SK-N-SH (cell line): ENCODE results near the gene MCC. TPM values are rescaled to one million over a fixed set of nuclear protein-coding genes. Genes with fewer than 3 reads are reported as not detected.

Experiments used
- CTCF ChIA-PET: fragments of 300-600, 350-600 bp; formaldehyde crosslinking; extraction: SDS; loops from one replicate; lab custom pipeline; 2021; lab: Yijun Ruan, JAX
- POLR2A ChIA-PET: fragments of 350-600 bp; sonication (Branson Sonifier 250); formaldehyde crosslinking; extraction: SDS; loops from one replicate; lab custom pipeline; 2020; ENCODE audit warnings: antibody characterized with exemption, inconsistent platforms; lab: Yijun Ruan, JAX
- DNase-seq: peaks from one replicate; pipeline ENCODE4 v3.0.0; 2012
- H2AFZ ChIP-seq: fragments of 200-600 bp; sonication (generic); 2 replicates; pipeline ENCODE4 v1.8.1; 2016; ENCODE audit warnings: antibody characterized with exemption, mild to moderate bottlenecking, low read depth
- H3F3A ChIP-seq: fragments of 200-600 bp; sonication (generic); replicated peaks from 2 replicates; pipeline ENCODE3; 2016; ENCODE audit warnings: antibody characterized with exemption, mild to moderate bottlenecking; ENCODE audit not compliant: insufficient read depth
- H3K27ac ChIP-seq, 2 experiments: fragments of 200-500 bp in 1 of 2; fragments of 200-600 bp in 1 of 2; sonication (Bioruptor generic) in 1 of 2; sonication (generic), shearing (Covaris generic) in 1 of 2; 2 replicates each; pipeline versions ENCODE4 v1.5.1 to v1.6.1; 2014 to 2016; ENCODE audit warnings: low read depth in 2 of 2, inconsistent platforms in 1 of 2, low read length in 1 of 2, mild to moderate bottlenecking in 1 of 2, mixed read lengths in 1 of 2
- H3K27me3 ChIP-seq: fragments of 200-600 bp; sonication (generic), shearing (Covaris generic); 2 replicates; pipeline ENCODE4 v1.6.1; 2016; ENCODE audit warnings: mixed run types; ENCODE audit not compliant: insufficient read depth
- H3K36me3 ChIP-seq, 2 experiments: fragments of 200-500 bp in 1 of 2; fragments of 200-600 bp in 1 of 2; sonication (Bioruptor generic) in 1 of 2; sonication (generic) in 1 of 2; replicated peaks in 1 of 2; 2 replicates each; pipeline versions ENCODE3 to v1.5.1; 2014 to 2016; ENCODE audit warnings: low read length in 1 of 2, mild to moderate bottlenecking in 1 of 2; ENCODE audit not compliant: insufficient read depth in 2 of 2, control insufficient read depth in 1 of 2
- H3K4me1 ChIP-seq, 2 experiments: fragments of 200-500 bp in 1 of 2; fragments of 200-600 bp in 1 of 2; sonication (Bioruptor generic) in 1 of 2; sonication (generic), shearing (Covaris generic) in 1 of 2; 2 replicates each; pipeline versions ENCODE4 v1.5.1 to v1.6.1; 2014 to 2016; ENCODE audit warnings: low read depth in 1 of 2, low read length in 1 of 2, mixed run types in 1 of 2; ENCODE audit not compliant: insufficient read depth in 2 of 2, control insufficient read depth in 1 of 2
- H3K4me2 ChIP-seq: fragments of 200-600 bp; sonication (generic), shearing (Covaris generic); 2 replicates; pipeline ENCODE4 v1.6.1; 2017; ENCODE audit warnings: mixed run types
- H3K4me3 ChIP-seq, 2 experiments: fragments of 200-500 bp in 1 of 2; fragments of 200-600 bp in 1 of 2; sonication (Bioruptor generic) in 1 of 2; sonication (generic), shearing (Covaris generic) in 1 of 2; 2 replicates each; pipeline versions ENCODE4 v1.5.1 to v1.8.1; 2014 to 2016; ENCODE audit warnings: low read depth in 2 of 2, inconsistent platforms in 1 of 2, low read length in 1 of 2, mild to moderate bottlenecking in 1 of 2, mixed read lengths in 1 of 2, moderate library complexity in 1 of 2
- H3K79me2 ChIP-seq: fragments of 200-600 bp; sonication (generic); 2 replicates; pipeline ENCODE4 v1.8.1; 2017; ENCODE audit warnings: mild to moderate bottlenecking; ENCODE audit not compliant: insufficient read depth
- H3K9ac ChIP-seq: fragments of 200-600 bp; sonication (generic); 2 replicates; pipeline ENCODE4 v1.6.1; 2017; ENCODE audit warnings: mixed run types
- H3K9me2 ChIP-seq: fragments of 200-600 bp; sonication (generic); 2 replicates; pipeline ENCODE4 v1.6.1; 2017; ENCODE audit warnings: mixed run types
- H3K9me3 ChIP-seq: fragments of 200-600 bp; sonication (generic); 2 replicates; pipeline ENCODE4 v1.6.1; 2017; ENCODE audit warnings: mixed run types, mild to moderate bottlenecking, moderate library complexity
- H4K20me1 ChIP-seq: fragments of 200-600 bp; sonication (generic); 2 replicates; pipeline ENCODE4 v1.6.1; 2017; ENCODE audit warnings: mild to moderate bottlenecking, mixed run types; ENCODE audit not compliant: insufficient read depth
- CHD2 ChIP-seq: fragments of 150-350 bp; IDR thresholded peaks from 2 replicates; pipeline ENCODE4 v1.6.1; 2018; ENCODE audit warnings: low read length; ENCODE audit not compliant: partially characterized antibody
- ELF1 ChIP-seq: IDR thresholded peaks from 2 replicates; pipeline ENCODE4 v1.4.0; 2012
- FOXJ3 ChIP-seq: sonication (generic); formaldehyde crosslinking; IDR thresholded peaks from 2 replicates; pipeline ENCODE4 v1.5.1; 2020; ENCODE audit warnings: mild to moderate bottlenecking, missing genetic modification reagents
- NFIC ChIP-seq: IDR thresholded peaks from 2 replicates; pipeline ENCODE4 v1.4.0; 2012; ENCODE audit warnings: borderline replicate concordance
- POLR2AphosphoS5 ChIP-seq: IDR thresholded peaks from 2 replicates; pipeline ENCODE4 v1.6.1; 2012; ENCODE audit warnings: low read depth, low read length
- RAD21 ChIP-seq: IDR thresholded peaks from 2 replicates; pipeline ENCODE4 v1.6.1; 2012; ENCODE audit warnings: mild to moderate bottlenecking, low read length
- TCF12 ChIP-seq: IDR thresholded peaks from 2 replicates; pipeline ENCODE4 v1.4.0; 2012
- WGBS: methylation state at CpG from one replicate; pipeline ENCODE4 v1.1.6; 2017; ENCODE audit warnings: low lambda C conversion rate; 5-methylcytosine and 5-hydroxymethylcytosine counted together
- polyA plus RNA-seq, 3 experiments: library from polyadenylated mRNA; depleted of rRNA; stranded (reverse); fragments of >200 nt; gene quantifications; 2 replicates each; pipeline ENCODE4 v1.2.3, GENCODE V29; 2012
- TF ChIP-seq, protein P1 (sequence below): fragments of 150-350 bp; IDR thresholded peaks from 2 replicates; pipeline ENCODE4 v1.6.1; 2017; ENCODE audit warnings: antibody characterized with exemption, low read length, low read depth, borderline replicate concordance
- TF ChIP-seq, protein P2 (sequence below): IDR thresholded peaks from 2 replicates; pipeline ENCODE4 v1.4.0; 2012; ENCODE audit warnings: low read depth, borderline replicate concordance
- TF ChIP-seq, protein P3 (sequence below): IDR thresholded peaks from 2 replicates; pipeline ENCODE4 v1.4.0; 2012; ENCODE audit warnings: low read depth

The MCC gene
- polyA plus RNA-seq, 1 of the 3 experiments (the other 2 are of a cell fraction) = 3.6 TPM

DNA sequence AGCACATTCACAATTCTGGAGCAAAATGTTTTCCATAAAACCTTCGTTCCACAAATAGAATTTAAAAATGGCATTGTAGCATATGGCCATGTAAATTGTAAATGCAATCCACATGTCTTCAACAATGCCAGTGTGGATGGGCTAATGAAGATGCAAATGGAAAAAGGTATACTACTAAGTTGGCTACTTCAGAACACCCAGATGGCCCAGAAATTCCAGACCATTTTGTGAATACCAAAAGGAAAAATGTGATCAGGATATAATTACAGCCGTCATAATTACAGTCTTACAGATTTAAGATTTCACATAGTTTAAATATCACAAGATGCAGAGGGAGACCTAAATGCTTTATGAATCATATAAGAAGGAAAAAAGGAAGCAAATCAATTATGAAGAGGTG lies 170.6 kb downstream of the MCC start (continued):
- TF ChIP-seq, protein P1, sequence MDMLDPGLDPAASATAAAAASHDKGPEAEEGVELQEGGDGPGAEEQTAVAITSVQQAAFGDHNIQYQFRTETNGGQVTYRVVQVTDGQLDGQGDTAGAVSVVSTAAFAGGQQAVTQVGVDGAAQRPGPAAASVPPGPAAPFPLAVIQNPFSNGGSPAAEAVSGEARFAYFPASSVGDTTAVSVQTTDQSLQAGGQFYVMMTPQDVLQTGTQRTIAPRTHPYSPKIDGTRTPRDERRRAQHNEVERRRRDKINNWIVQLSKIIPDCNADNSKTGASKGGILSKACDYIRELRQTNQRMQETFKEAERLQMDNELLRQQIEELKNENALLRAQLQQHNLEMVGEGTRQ = no peak
- TF ChIP-seq ELF1 = no peak

DNA sequence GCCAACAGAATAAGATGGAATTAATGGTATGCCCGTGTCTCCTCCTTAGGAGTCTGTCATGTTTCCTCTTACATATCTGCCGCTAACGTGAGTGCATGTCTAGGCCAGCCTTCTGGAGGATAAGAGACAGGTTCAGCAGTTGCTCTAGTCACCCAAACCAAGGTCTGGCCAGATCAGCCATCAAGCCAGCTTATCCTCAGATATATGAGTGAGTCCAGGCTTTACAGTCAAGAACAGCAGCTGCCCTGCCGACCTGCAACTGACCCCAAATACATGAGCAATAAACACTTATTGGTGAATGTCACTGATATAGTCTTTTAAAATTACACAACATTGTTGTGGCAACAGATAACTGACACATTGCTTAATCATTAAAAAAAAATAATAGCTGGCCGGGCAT lies 177.0 kb downstream of the MCC start:
- Histone ChIP-seq H3K9ac (no peak overlapping the region), H3K9me2 (no peaks in the 10 kb centered on the region), H2AFZ (no peak overlapping the region), H3K27ac (no peak overlapping the region), H3K4me1 (no peaks in the 10 kb centered on the region; a peak in 1 of 4 replicates), H3K79me2 (no peaks in the 10 kb centered on the region), H3K27me3 (no peaks in the 10 kb centered on the region), H3K36me3 (no peaks in the 10 kb centered on the region), H4K20me1 (no peaks in the 10 kb centered on the region), H3F3A (no peaks in the 10 kb centered on the region), H3K4me3 (no peak overlapping the region), H3K4me2 (no peak overlapping the region), H3K9me3 (no peaks in the 10 kb centered on the region)
- CTCF ChIA-PET = interaction anchor here (1.5 kb wide), 1 partner anchor 315 kb away, joined by 7 read pairs; no protein-coding TSS in a partner anchor
- TF ChIP-seq, protein P2, sequence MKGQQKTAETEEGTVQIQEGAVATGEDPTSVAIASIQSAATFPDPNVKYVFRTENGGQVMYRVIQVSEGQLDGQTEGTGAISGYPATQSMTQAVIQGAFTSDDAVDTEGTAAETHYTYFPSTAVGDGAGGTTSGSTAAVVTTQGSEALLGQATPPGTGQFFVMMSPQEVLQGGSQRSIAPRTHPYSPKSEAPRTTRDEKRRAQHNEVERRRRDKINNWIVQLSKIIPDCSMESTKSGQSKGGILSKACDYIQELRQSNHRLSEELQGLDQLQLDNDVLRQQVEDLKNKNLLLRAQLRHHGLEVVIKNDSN = no peak
- no peak for DNase-seq
- 61% methylated on average over 5 of the region's 5 CpGs for WGBS
- POLR2A ChIA-PET = no interaction called here

DNA sequence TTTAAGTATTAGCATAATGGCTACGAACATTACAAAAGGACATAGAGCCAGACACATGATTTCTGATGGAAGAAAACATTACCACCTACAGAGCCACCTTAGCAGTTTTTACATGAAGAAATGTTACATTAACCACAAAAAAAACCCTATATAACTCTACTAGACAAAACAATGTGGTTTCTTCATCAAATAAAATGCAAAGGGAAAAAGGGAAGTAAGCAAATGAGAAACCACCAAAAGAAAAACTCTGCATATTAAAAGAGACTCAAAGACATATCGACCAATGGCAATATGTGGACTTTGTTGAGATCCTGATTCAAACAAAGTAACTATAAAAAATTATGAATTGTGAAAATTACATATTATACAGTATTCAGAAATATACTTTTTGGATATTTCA lies 186.1 kb downstream of the MCC start:
- no peak overlapping the region for H3K4me3 ChIP-seq
- no peaks in the 10 kb centered on the region for H3K27me3 ChIP-seq
- H3K9me3 ChIP-seq = no peaks in the 10 kb centered on the region
- no peaks in the 10 kb centered on the region for H3K79me2 ChIP-seq
- CTCF ChIA-PET = no interaction called here
- H3K9ac ChIP-seq = no peak overlapping the region
- no peaks in the 10 kb centered on the region for H3K36me3 ChIP-seq
- POLR2A ChIA-PET = no interaction called here
- H3K4me1 ChIP-seq = no peaks in the 10 kb centered on the region
- no peaks in the 10 kb centered on the region for H3F3A ChIP-seq
- H3K4me2 ChIP-seq = no peak overlapping the region
- H2AFZ ChIP-seq = no peak overlapping the region
- no peak for DNase-seq
- no peak overlapping the region for H3K27ac ChIP-seq
- TF ChIP-seq, protein P3, sequence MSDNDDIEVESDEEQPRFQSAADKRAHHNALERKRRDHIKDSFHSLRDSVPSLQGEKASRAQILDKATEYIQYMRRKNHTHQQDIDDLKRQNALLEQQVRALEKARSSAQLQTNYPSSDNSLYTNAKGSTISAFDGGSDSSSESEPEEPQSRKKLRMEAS = no peak
- TF ChIP-seq CHD2 = no peak
- TF ChIP-seq TCF12 = no peak
- no peak for TF ChIP-seq RAD21
- no peak for TF ChIP-seq FOXJ3
- TF ChIP-seq NFIC = no peak
- no peak for TF ChIP-seq POLR2AphosphoS5
- TF ChIP-seq ELF1 = no peak
- no peaks in the 10 kb centered on the region for H3K9me2 ChIP-seq
- WGBS = 50% methylated on average over 2 of the region's 2 CpGs
- H4K20me1 ChIP-seq = no peaks in the 10 kb centered on the region
